Epithelial cell of proximal tubule (primary cell): Measurements from ENCODE around the gene TUBA3E. TPM values are rescaled to one million over a fixed set of nuclear protein-coding genes. Genes with fewer than 3 reads are reported as not detected.
"Not testable (repeated sequence)": the region's sequence is repeated elsewhere in the genome, so short reads cannot be mapped to it uniquely, and the experiment has no call there.

Experiments
- DNase-seq: peaks from one replicate; pipeline ENCODE4 v3.0.0-alpha.2; 2011; ENCODE audit warnings: low read depth
- H3K4me3 ChIP-seq: 2 replicates; pipeline ENCODE4 v1.5.1; 2011; ENCODE audit warnings: low read depth, mild to moderate bottlenecking, low read length
- total RNA-seq: library from RNA; depleted of rRNA; stranded (reverse); fragments of >200 nt; gene quantifications from 2 replicates; pipeline ENCODE4 v1.2.3, GENCODE V29; 2015
- TF ChIP-seq, protein P1 (sequence below): conservative IDR thresholded peaks from 2 replicates; pipeline ENCODE4 v1.5.1; 2012; ENCODE audit warnings: low read depth, mild to moderate bottlenecking, low read length

TUBA3E gene
- total RNA-seq, 1 donor from 2014 or later, result not detected

DNA sequence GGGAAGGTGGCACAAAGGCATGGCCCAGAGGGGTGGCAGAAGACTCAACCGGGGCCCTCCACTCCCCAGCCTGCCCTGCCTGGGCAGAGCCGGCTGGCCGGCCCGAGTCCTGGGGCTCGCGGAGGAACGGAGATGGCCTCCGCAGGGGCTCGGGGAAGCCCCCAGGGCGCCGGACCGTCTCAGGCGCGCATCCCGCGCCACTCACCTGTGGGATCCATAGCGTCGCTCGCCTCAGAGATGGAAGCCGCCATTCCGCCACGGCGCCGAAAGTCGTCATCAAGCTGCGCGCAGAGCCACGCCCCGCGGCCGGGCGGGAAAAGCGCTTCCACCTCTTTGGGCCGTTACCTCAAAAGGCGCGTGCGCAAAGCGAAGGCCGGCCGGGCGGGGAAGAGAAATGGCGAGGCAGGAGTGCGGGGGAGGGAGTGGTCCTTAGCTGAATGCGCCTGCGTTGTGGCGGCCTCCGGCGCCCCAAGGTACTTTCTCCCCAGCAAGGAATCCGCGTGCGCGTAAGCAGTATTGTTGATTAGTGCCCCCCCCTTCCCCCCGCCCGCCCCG, 16.8 kb downstream of the TUBA3E start, which contains the start of gene SMPD4:
SMPD4 (minus strand) TSS at position 278 of the 555 bp plus-strand sequence. CDS start 5,010 bp downstream, outside the sequence.
- peak; percentile 46 for DNase-seq
- peak within 1 kb of the TSS; percentile 94 for H3K4me3 ChIP-seq
- TF ChIP-seq, protein P1, sequence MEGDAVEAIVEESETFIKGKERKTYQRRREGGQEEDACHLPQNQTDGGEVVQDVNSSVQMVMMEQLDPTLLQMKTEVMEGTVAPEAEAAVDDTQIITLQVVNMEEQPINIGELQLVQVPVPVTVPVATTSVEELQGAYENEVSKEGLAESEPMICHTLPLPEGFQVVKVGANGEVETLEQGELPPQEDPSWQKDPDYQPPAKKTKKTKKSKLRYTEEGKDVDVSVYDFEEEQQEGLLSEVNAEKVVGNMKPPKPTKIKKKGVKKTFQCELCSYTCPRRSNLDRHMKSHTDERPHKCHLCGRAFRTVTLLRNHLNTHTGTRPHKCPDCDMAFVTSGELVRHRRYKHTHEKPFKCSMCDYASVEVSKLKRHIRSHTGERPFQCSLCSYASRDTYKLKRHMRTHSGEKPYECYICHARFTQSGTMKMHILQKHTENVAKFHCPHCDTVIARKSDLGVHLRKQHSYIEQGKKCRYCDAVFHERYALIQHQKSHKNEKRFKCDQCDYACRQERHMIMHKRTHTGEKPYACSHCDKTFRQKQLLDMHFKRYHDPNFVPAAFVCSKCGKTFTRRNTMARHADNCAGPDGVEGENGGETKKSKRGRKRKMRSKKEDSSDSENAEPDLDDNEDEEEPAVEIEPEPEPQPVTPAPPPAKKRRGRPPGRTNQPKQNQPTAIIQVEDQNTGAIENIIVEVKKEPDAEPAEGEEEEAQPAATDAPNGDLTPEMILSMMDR, result no peak

DNA sequence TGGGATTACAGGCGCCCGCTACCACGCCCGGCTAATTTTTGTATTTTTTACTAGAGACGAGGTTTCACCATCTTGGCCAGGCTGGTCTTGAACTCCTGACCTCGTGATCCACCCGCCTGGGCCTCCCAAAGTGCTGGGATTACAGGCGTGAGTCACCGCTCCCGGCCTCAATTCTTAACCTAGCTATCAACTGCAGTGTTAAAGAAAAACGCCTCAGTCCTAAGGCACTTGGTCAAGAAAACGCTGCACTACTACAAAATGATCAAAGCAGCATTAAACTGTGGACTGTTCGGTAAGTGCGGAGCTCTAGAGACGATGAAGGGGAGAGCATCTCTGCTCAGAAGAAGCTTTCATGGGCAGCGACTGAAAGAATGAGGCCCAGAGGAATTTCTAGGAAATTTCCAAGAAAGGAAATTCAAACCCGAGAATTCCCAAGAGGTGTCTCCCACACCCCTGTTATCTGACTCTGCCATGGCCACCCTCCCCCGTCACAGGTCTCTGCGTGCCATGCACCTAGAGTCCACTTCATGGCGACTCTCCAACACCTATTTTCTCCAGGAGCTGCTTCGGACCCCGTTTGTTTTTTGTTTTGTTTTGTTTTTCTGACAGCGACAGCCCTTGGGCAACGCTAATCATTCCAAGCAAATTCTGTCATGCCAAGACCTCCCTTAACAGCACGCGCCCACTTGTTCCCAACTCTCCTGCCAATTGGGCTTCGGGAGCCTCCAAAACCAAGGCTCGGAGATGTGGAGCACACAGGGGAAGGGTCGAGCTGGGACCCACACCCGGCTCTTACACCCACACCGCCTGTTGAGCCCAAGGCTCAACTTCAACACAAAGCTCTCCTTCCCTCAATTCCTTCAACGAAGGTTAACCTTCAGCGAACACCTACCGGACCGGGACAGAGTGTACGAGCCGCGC, 17.6 kb downstream of the TUBA3E start:
- H3K4me3 ChIP-seq, result peak overlapping the region; percentile 94
- DNase-seq, result not testable (repeated sequence)

DNA sequence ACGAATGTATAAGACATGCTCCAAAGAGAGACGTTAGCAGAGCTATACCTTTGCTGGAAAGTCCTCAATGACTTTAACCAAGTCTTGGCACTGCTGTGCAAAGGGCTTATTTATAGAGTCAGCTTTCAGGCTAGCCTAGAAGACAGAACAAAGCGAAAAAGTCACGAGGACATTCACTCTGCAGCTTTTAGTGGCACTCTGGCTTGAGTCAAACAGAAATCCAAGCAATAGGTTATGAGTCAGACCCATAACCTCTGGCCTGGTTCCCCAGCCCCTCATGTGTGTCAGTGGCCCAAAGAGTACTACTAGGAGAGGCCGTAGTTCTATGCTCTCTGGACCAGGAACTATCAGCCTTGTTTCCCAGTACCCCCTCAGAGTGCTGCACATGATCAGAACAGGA, 23.4 kb downstream of the TUBA3E start:
- not testable (repeated sequence) for DNase-seq, H3K4me3 ChIP-seq

DNA sequence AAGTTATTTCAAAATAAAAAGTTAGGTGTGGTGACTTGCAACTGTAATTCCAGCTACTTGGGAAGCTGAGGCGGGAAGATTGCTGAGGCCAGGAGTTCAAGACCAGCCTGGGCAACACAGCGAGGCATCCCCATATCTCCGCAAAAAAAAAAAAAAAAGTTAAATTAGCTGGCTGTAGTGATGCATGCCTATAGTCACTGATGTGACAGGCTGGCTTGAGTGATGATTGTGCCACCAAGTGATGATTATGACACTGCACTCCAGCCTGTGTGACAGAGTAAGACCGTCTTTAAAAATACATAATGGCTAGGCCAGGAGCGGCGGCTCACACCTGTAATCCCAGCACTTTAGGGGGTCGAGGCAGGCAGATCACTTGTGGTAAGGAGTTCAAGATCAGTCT, 28.3 kb downstream of the TUBA3E start:
- TF ChIP-seq, protein P1, result no peak
- no peak for DNase-seq
- H3K4me3 ChIP-seq, result no peak overlapping the region

DNA sequence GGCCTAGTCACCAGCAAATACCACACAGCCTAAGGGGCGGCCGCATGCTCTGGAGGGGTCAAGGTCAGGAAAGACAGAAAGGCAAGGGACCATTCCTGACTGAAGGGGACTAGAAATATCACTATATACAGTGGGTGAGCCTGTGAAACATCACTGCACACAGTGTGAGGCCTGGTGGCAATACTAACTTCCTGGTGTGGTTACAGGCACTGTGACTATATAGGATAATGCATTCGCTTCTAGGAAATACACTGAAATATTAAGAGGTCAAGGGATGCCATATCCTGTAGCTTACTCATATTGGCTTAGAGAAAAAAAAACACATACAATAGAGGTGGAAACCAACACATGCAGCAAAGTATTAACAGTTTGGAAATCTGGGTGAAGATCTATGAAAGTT, 29.1 kb downstream of the TUBA3E start:
- DNase-seq, H3K4me3 ChIP-seq: not testable (repeated sequence)

DNA sequence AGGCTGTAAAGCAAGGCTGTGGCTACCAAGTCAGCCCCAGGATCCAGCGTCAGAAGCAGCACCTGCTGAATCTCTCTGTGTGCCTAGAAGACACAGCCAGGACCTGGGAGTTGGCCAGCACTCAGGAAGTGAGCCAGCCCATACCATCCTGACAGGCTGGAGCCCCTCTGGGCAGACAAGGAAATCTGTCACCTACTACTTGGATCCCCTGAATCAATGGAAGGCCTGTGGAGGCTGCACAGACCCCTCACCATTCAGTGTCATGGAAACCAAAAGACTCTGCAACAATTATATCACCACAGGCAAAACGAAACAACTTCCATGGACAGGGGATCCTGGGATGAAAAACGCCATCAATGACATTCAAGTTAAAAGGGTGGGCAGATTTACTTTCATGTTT, 31.6 kb downstream of the TUBA3E start:
- H3K4me3 ChIP-seq, DNase-seq: not testable (repeated sequence)

DNA sequence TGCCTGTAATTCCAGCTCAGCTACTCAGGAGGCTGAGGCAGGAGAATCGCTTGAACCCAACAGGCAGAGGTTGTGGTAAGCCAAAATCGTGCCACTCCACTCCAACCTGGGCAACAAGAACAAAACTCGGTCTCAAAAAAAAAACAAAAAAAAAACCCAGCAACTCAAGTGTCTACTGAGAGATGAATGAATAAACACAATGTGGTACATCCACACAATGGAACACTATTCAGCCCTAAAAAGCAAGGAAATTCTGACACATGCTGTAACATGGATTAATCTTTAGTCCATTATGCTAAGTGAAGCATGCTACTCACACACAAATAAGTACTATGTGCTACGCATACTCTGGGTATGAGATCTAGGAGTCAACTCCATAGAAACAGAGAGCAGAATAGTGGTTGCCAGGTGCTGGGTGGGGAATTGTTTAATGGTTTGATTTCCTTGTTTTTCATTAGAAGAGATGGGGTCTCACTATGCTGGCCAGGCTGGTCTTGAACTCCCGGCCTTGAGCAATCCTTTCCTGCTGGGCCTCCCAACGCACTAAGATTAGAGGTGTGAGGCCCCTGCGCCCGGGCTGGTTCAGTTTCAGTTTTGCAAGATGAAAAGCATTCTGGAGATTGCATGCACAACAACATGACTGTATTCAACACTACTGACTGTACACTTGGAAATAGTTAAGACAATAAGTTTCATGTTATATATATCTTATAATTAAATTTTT, 32.8 kb downstream of the TUBA3E start:
- no peak overlapping the region for H3K4me3 ChIP-seq
- TF ChIP-seq, protein P1, result no peak
- no peak for DNase-seq

DNA sequence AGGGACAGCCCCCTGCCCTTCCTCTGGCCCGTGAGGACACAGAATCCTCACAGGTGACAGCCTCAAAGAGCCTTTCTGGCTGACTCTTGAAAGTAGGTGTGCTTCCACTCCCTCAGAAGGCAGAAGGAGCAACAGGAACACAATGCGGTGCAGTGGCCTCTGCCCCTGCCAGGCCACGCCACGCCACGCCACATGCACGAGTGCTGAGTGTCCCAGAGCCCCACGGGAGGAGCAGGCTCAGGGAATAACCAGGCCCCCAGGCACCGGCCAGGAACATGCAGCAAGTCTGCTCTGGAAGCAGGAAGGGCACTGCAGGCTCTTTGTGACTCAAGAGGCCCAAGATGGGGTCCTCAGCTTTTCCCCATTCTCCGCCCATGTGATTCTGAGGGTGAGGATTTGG, 35.3 kb downstream of the TUBA3E start:
- no peak overlapping the region for H3K4me3 ChIP-seq
- TF ChIP-seq, protein P1, result no peak
- no peak for DNase-seq

DNA sequence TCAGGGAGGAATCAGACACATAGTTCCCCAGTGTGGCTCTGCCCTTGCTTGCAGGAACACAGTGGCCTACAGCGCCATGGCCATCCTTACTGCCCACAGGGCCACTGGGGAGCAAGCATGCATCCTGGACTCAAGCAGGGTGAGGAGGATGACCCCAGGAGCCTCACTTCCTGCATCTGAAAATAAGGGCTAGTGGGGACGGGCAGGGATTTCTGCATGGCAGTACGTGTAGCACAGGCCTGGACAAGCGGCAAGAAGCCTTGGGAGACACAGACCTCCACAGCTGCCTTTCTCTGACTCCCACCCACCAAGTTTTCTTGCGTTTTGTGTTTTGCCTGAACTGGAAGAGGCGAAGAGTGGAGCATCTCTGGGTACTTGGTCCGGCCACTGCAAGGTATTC, 35.8 kb downstream of the TUBA3E start:
- H3K4me3 ChIP-seq, DNase-seq: not testable (repeated sequence)

DNA sequence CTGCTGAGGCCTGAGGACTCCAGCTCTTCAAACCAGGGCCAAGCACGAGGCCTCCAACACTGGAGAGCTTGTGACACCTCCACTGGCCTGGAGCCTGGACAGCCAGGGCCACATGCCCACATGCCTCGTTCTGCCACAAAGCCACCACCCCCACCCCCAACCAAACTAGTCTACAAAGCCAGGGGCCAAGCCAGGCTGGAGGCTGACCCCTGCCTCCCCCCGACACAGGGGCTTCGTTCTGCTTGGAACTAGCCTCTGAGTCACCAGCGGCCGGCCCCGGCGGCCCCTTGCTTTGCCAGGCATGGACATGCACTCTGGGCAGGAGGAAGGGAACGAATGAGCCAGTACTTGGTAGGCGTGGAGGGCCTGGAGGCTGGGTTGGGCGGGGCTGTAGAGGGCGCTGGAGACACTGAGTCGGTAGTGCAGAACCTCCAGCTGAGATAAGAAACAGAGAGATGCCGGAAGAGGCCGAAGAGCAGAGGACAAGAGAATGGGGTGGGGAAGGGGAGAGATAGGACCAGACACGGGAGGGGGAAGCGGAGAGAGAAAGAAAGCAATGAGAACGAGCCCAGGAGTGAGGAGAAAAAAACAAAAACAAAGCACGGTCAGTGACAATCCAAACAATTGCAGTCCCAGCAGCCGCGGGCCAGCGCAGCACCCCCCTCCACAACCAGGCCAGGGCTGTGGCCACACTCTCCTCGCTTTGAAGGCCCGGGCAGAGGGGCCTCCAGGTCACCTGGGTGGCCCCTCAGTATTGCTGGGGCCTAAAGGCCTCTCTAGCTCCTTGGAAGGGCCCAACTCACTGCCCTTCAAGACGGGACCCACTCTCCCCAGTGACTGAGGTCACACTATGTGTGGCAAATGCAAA, 37.2 kb downstream of the TUBA3E start:
- not testable (repeated sequence) for H3K4me3 ChIP-seq, DNase-seq
